GM10266 (cell line): ENCODE results near the gene ALKBH1.
"Not testable (repeated sequence)": the region's sequence is repeated elsewhere in the genome, so short reads cannot be mapped to it uniquely, and the experiment has no call there.

Experiments
- DNase-seq: peaks from one replicate; pipeline ENCODE4 v3.0.0; 2012; ENCODE audit errors: extremely low spot score
- CTCF ChIP-seq: IDR thresholded peaks from 2 replicates; pipeline ENCODE4 v1.5.1; 2012; ENCODE audit warnings: mild to moderate bottlenecking, low read depth; ENCODE audit not compliant: control insufficient read depth, insufficient read depth; ENCODE audit errors: missing control alignments

The ALKBH1 gene

GRCh38 chr14:77667331-77667730 is 40.5 kb downstream of the ALKBH1 start:
- no peak for DNase-seq
- no peak for TF ChIP-seq CTCF

GRCh38 chr14:77663293-77663692 is 44.5 kb downstream of the ALKBH1 start:
- TF ChIP-seq CTCF = no peak
- no peak for DNase-seq

GRCh38 chr14:77661562-77661961 is 46.3 kb downstream of the ALKBH1 start:
- not testable (repeated sequence) for DNase-seq

- TF ChIP-seq CTCF = no peak
- DNase-seq = no peak
These were observed 47.1 kb downstream of the ALKBH1 start for GRCh38 chr14:77660754-77661153.

- no peak for TF ChIP-seq CTCF
- no peak for DNase-seq
These were observed 48.0 kb downstream of the ALKBH1 start for GRCh38 chr14:77659831-77660230.

- no peak for TF ChIP-seq CTCF
- no peak for DNase-seq
These were observed 50.5 kb downstream of the ALKBH1 start for GRCh38 chr14:77657280-77657679.

GRCh38 chr14:77654001-77654441 is 53.8 kb downstream of the ALKBH1 start:
- no peak for TF ChIP-seq CTCF
- no peak for DNase-seq

GRCh38 chr14:77649326-77649725 is 58.5 kb downstream of the ALKBH1 start:
- TF ChIP-seq CTCF = no peak
- no peak for DNase-seq
